GM23248 (cell line): Measurements from ENCODE around the gene ATP6V0A1. TPM values are rescaled to one million over a fixed set of nuclear protein-coding genes. Genes with fewer than 3 reads are reported as not detected.
A peak's percentile ranks its signal among the peaks of the same experiment; 100 is the strongest.

Experiments
- DNase-seq: peaks from one replicate; pipeline ENCODE4 v3.0.0-alpha.2; 2015
- H2AFZ ChIP-seq: fragments of 200-600 bp; sonication (generic); 2 replicates; pipeline ENCODE4 v1.6.1; 2016; ENCODE audit warnings: antibody characterized with exemption
- H3F3A ChIP-seq: fragments of 200-600 bp; sonication (generic); 2 replicates; pipeline ENCODE4 v1.6.1; 2016; ENCODE audit warnings: mild to moderate bottlenecking, antibody characterized with exemption, mixed run types; ENCODE audit not compliant: insufficient read depth
- H3K27ac ChIP-seq: fragments of 200-600 bp; sonication (generic); 2 replicates; pipeline ENCODE4 v1.5.1; 2016; ENCODE audit warnings: mild to moderate bottlenecking
- H3K27me3 ChIP-seq: fragments of 200-600 bp; sonication (generic); replicated peaks from 2 replicates; pipeline ENCODE4 v1.6.1; 2016; ENCODE audit warnings: mild to moderate bottlenecking; ENCODE audit not compliant: insufficient read depth
- H3K36me3 ChIP-seq: fragments of 200-600 bp; sonication (generic); 2 replicates; pipeline ENCODE4 v1.6.1; 2016; ENCODE audit warnings: low read depth, mild to moderate bottlenecking
- H3K4me1 ChIP-seq: fragments of 200-600 bp; sonication (generic); 2 replicates; pipeline ENCODE4 v1.6.1; 2016; ENCODE audit warnings: mild to moderate bottlenecking; ENCODE audit not compliant: insufficient read depth
- H3K4me2 ChIP-seq: fragments of 200-600 bp; sonication (generic); one replicate; pipeline ENCODE4 v1.6.1; 2016; ENCODE audit warnings: mild to moderate bottlenecking; ENCODE audit not compliant: unreplicated experiment
- H3K4me3 ChIP-seq: fragments of 200-600 bp; sonication (generic); 2 replicates; pipeline ENCODE4 v1.5.1; 2016; ENCODE audit warnings: mild to moderate bottlenecking
- H3K79me2 ChIP-seq: fragments of 200-600 bp; sonication (generic); 2 replicates; pipeline ENCODE4 v1.6.1; 2016; ENCODE audit warnings: mild to moderate bottlenecking; ENCODE audit not compliant: insufficient read depth
- H3K9ac ChIP-seq: fragments of 200-600 bp; sonication (generic); 2 replicates; pipeline ENCODE4 v1.6.1; 2016; ENCODE audit warnings: mild to moderate bottlenecking
- H3K9me2 ChIP-seq: fragments of 200-600 bp; sonication (generic); 2 replicates; pipeline ENCODE4 v1.6.1; 2016; ENCODE audit warnings: mixed run types, mild to moderate bottlenecking, moderate library complexity; ENCODE audit not compliant: insufficient read depth
- H3K9me3 ChIP-seq: fragments of 200-600 bp; sonication (generic); one replicate; pipeline ENCODE4 v1.6.1; 2017; ENCODE audit warnings: low read depth
- H4K20me1 ChIP-seq: fragments of 200-600 bp; sonication (generic); 2 replicates; pipeline ENCODE4 v1.6.0; 2016; ENCODE audit not compliant: insufficient read depth
- EZH2 ChIP-seq: fragments of 200-600 bp; sonication (generic); IDR thresholded peaks from 2 replicates; pipeline ENCODE4 v1.6.1; 2018; ENCODE audit warnings: antibody characterized with exemption, mild to moderate bottlenecking; ENCODE audit not compliant: insufficient read depth, poor library complexity, severe bottlenecking
- EZH2phosphoT487 ChIP-seq: fragments of 200-600 bp; sonication (generic); IDR thresholded peaks from 2 replicates; pipeline ENCODE4 v1.6.1; 2018; ENCODE audit warnings: antibody characterized with exemption, moderate library complexity, mild to moderate bottlenecking, low read depth; ENCODE audit not compliant: insufficient read depth
- WGBS, 2 experiments: methylation state at CpG; one replicate each; pipeline ENCODE4 v1.1.6; 2015 to 2017; ENCODE audit warnings: low lambda C conversion rate in 2 of 2, low coverage in 1 of 2; ENCODE audit errors: missing lambda C conversion rate in 2 of 2; 5-methylcytosine and 5-hydroxymethylcytosine counted together
- in situ Hi-C: fragments of 300-500 bp; cut with MboI; formaldehyde crosslinking; loops from 2 replicates; pipeline ENCODE4 v1.15.0; 2020
- polyA plus RNA-seq: library from polyadenylated mRNA; unstranded; fragments of >200 nt; fragmentation: Nextera tagmentation; extraction: Ambion mirVana; gene quantifications from 2 replicates; pipeline ENCODE4 v1.2.1, GENCODE V29; 2016
- total RNA-seq: library from RNA; depleted of rRNA; stranded (reverse); fragments of >200 nt; shearing (Covaris generic); gene quantifications from 2 replicates; pipeline ENCODE4 v1.2.3, GENCODE V29; 2014

Gene ATP6V0A1
- total and polyA plus RNA-seq, 2 experiments from 2014 or later: 15.3 to 26.0 TPM

DNA sequence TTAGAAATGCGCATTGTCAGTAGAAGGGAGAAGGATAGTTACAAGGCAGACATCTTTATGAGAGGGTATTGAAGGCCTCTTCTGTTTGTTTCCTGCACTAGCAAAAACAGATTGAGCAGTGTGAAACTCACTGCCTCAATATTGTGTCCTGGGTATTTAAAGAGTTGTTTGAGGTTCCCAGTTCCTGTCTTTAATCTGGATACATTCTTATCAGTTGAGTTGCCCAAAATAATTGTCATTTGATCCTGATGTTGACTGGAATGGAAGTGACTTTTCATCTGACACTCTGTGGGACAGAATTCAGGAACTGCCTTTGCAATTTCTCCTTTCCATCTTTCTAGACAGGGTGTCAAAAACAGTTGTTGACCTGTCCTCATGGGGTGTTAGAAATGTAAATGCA is 1.7 kb downstream of the ATP6V0A1 start:
- Histone ChIP-seq H3K9ac (peak overlapping the region; percentile 76; the same call in 1 of the 2 replicates), H3F3A (peaks cover 46% of the 10 kb centered on the region), H4K20me1 (no peaks in the 10 kb centered on the region), H3K27me3 (no peaks in the 10 kb centered on the region), H3K36me3 (no peaks in the 10 kb centered on the region), H3K9me3 (no peaks in the 10 kb centered on the region), H3K4me3 (peak overlapping the region; percentile 87), H3K4me1 (peaks cover 26% of the 10 kb centered on the region), H3K4me2 (peak overlapping the region; percentile 97), H3K79me2 (peaks cover 43% of the 10 kb centered on the region), H2AFZ (no peak overlapping the region), H3K27ac (peak overlapping the region; percentile 74), H3K9me2 (no peaks in the 10 kb centered on the region)
- in situ Hi-C loops: no loop called here
- 50 to 54% methylated on average over 1 of the region's 1 CpG for WGBS, 2 experiments
- TF ChIP-seq EZH2: no peak
- TF ChIP-seq EZH2phosphoT487: no peak
- no peak for DNase-seq

DNA sequence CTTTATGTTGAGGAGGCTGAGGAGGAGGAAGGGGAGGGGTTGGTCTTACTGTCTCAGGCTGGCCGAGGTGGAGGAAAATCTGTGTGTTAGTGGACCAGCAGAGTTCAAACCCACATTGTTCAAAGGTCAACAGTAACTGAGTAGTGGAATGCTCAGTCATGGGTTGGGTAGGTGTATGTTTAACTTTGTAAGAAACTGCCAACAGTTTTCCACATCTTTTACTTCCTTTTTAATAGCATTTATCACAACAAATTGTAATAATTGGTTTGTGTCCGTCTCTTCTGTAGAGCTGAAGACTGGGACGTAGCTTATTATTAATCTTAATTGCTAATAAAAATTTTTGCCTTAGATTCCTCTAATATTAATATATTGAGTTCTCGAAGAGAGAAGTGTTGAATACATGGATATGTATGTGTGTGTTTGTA is 5.3 kb downstream of the ATP6V0A1 start:
- in situ Hi-C loops: no loop called here
- peaks cover 16% of the 10 kb centered on the region for H3K36me3 ChIP-seq

DNA sequence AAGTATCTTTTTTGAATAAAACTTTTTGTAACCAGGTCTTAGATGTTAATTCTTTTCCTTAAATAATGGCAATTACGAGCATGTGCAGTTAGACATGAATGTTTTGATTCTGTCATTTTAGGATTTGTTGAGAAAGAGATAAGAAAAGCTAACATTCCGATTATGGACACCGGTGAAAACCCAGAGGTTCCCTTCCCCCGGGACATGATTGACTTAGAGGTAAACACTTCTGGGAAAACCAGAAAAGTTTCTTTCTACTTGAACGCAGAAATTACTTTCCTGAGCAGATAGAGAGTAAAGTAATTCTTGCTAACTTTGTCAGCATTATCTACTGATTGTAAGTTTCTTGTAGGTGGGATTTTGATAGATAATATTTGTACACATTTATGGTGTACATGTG is 9.2 kb downstream of the ATP6V0A1 start:
- WGBS, 2 experiments: 96% methylated on average over 5 of the region's 5 CpGs
- H3F3A ChIP-seq: peaks cover 29% of the 10 kb centered on the region
- H3K79me2 ChIP-seq: peaks cover 20% of the 10 kb centered on the region
- no peak overlapping the region for H3K9ac ChIP-seq
- H4K20me1 ChIP-seq: no peaks in the 10 kb centered on the region
- no peak overlapping the region for H3K4me2 ChIP-seq
- no peak for DNase-seq
- H3K27ac ChIP-seq: no peak overlapping the region
- no peak for TF ChIP-seq EZH2
- TF ChIP-seq EZH2phosphoT487: no peak
- no peak overlapping the region for H2AFZ ChIP-seq
- no peaks in the 10 kb centered on the region for H3K9me2 ChIP-seq
- H3K27me3 ChIP-seq: no peaks in the 10 kb centered on the region
- H3K4me1 ChIP-seq: peaks cover 11% of the 10 kb centered on the region
- H3K9me3 ChIP-seq: no peaks in the 10 kb centered on the region
- peaks cover 25% of the 10 kb centered on the region for H3K36me3 ChIP-seq
- in situ Hi-C loops: no loop called here
- no peak overlapping the region for H3K4me3 ChIP-seq

More for the DNA sequence above, 5.3 kb downstream of the ATP6V0A1 start:
- DNase-seq: no peak
- 89 to 94% methylated on average over 4 of the region's 4 CpGs for WGBS, 2 experiments
- Histone ChIP-seq H3K79me2 (peaks cover 44% of the 10 kb centered on the region), H3K27me3 (no peaks in the 10 kb centered on the region), H3K4me3 (no peak overlapping the region), H3K27ac (no peak overlapping the region), H3K9me2 (no peaks in the 10 kb centered on the region), H3K4me2 (no peak overlapping the region), H3K4me1 (peaks cover 11% of the 10 kb centered on the region), H2AFZ (no peak overlapping the region), H4K20me1 (no peaks in the 10 kb centered on the region), H3K9me3 (no peaks in the 10 kb centered on the region), H3F3A (peaks cover 21% of the 10 kb centered on the region), H3K9ac (no peak overlapping the region)
- TF ChIP-seq EZH2 (no peak), EZH2phosphoT487 (no peak)

DNA sequence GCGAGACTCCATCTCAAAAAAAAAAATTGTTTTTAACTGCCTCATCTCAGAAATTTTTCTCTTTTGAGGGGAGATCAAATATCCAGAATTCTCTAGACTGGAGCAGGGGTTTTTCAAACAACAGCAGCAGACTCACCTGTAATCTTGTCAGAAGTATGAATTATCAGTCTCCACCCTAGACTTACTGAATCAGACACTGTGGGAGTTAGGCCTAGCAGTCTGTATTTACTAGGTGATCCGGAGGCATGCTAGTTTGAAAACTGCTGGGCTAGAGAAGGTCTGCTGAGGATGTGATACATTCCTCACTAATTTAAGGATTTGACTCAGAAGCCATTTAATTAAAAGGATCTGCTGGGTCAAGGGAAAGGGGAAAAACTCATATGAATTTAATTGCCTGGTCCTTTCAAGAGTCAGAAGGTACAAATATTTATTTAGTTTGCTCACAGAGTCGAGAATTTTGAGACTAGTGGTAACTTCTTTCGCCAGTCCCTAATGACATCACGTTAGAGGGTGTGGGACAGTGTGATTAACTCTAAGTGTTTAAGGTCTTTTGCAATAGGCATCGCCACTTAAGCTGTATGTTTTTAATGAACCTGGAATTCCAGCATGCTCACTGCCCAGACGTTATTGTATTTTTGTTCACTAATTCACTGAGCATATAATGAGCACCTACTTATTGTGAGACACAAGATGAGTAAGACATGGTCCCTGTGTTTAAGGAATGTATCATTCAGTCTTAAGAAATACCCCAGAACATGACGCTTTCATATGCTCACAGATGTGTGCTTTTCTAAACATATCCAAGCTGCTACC is 14.2 kb downstream of the ATP6V0A1 start:
- peak overlapping the region; percentile 66 for H3K4me2 ChIP-seq
- H4K20me1 ChIP-seq: no peaks in the 10 kb centered on the region
- peaks cover 17% of the 10 kb centered on the region for H3K79me2 ChIP-seq
- H3K27ac ChIP-seq: peak overlapping the region; percentile 89
- no peak for TF ChIP-seq EZH2
- TF ChIP-seq EZH2phosphoT487: no peak
- in situ Hi-C loops: no loop called here
- no peak overlapping the region; the same call in 1 of the 2 replicates for H2AFZ ChIP-seq
- peaks cover 23% of the 10 kb centered on the region for H3K4me1 ChIP-seq
- no peaks in the 10 kb centered on the region for H3K9me2 ChIP-seq
- H3K4me3 ChIP-seq: no peak overlapping the region; the same call in 1 of the 2 replicates
- H3K9me3 ChIP-seq: no peaks in the 10 kb centered on the region
- H3K27me3 ChIP-seq: no peaks in the 10 kb centered on the region
- peaks cover 15% of the 10 kb centered on the region for H3K36me3 ChIP-seq
- WGBS, 2 experiments: 12 to 13% methylated on average over 8 of the region's 8 CpGs
- peak overlapping the region; percentile 63 for H3K9ac ChIP-seq
- peaks cover 47% of the 10 kb centered on the region for H3F3A ChIP-seq
- peak; percentile 95 for DNase-seq
